Subcutaneous preadipocyte (primary cell): ENCODE data around the gene PCBP1. TPM values are rescaled to one million over a fixed set of nuclear protein-coding genes. Genes with fewer than 3 reads are reported as not detected.

Source experiments
- small RNA-seq: library from RNA; depleted of rRNA; stranded (forward); fragments of <200 nt; gene quantifications from one replicate; pipeline ENCODE3, GENCODE V24; 2012
- total RNA-seq: library from RNA; depleted of rRNA; stranded (reverse); fragments of >200 nt; gene quantifications from 2 replicates; pipeline ENCODE4 v1.2.3, GENCODE V29; 2012

Gene PCBP1
- total RNA-seq, result 43.4 and 46.9 TPM in 2 replicates

GRCh38 chr2:70086838-70087701 is at the start of gene PCBP1:
PCBP1 (plus strand) TSS chr2:70087477; CDS start chr2:70087744, 267 bp downstream.

Small RNAs within 50 kb of the gene (small RNA-seq; reads per million reads assigned to genes)
- gene RN7SL470P, result not detected

Other genes starting within 250 kb of the PCBP1 start
- 31.1 and 33.1 TPM in 2 replicates for gene SNRNP27, start 193.5 kb upstream of the PCBP1 start, total RNA-seq
- 3.3 TPM in 2 replicates for gene MXD1, start 172.4 kb upstream of the PCBP1 start, total RNA-seq
- 0.20 and 0.37 TPM in 2 replicates for gene ASPRV1, start 125.8 kb upstream of the PCBP1 start, total RNA-seq
- gene C2orf42, start 103.5 kb downstream of the PCBP1 start, total RNA-seq, result 15.1 and 21.7 TPM in 2 replicates
- 58.4 and 62.0 TPM in 2 replicates for gene TIA1, start 161.2 kb downstream of the PCBP1 start, total RNA-seq
- 35.8 and 51.4 TPM in 2 replicates for gene PCYOX1, start 170.7 kb downstream of the PCBP1 start, total RNA-seq
- gene SNRPG, start 206.3 kb downstream of the PCBP1 start, total RNA-seq, result 195 and 207 TPM in 2 replicates
- 24.6 and 29.7 TPM in 2 replicates for gene FAM136A, start 214.6 kb downstream of the PCBP1 start, total RNA-seq